ENCODE measurements around the gene DOK3. TPM values are rescaled to one million over a fixed set of nuclear protein-coding genes. Genes with fewer than 3 reads are reported as not detected.

Gene DOK3
- total RNA-seq, 1 donor from 2014 or later, result 0.32 TPM

DNA sequence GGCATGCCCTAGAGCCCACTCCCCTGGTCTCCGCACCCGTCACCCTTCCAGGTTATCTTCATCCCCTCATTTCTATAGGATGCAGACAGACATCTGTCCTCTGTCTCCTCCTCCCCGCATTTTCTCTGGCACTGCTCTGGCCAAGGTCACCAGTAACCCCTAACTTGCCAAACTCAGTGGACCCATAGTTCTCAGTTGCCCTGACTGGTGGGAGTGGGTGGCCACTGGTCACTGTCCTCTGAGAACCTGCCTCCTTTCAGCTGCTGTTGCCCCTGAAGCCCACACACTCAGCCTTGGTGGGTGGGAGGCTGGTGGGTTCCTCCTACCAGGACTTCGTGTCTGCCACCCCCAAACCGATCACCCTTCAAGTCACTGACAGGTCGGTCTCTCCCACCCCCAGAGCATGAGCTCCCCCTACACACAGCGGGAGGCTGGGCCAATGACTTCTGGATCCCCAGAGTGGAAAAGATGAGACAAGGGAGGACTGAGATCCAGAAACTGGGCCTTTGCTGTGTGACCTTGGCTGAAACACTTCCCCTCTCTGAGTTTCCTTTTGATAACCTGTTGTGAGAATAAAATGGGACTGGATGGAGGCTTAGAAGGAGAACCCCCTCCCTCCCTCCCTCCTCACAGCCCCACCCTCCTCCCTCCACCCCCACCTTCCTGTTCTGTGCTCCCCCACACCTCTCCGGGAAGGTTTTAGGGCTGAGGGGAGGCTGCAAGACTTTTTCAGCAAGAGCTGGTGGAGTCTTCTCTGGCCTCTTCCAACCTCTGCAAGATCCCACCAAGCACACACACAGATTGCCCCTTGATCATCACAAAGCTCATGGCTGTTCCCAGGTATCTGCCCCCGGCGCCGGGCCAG, 33.8 kb downstream of the DOK3 start:
- H3K9me3 ChIP-seq, result no peaks in the 10 kb centered on the region
- peaks cover 27 to 79% of the 10 kb centered on the region in 2 donors for H3K4me1 ChIP-seq
- peak overlapping the region; percentile 91 for H3K27ac ChIP-seq
- TF ChIP-seq, protein P1, sequence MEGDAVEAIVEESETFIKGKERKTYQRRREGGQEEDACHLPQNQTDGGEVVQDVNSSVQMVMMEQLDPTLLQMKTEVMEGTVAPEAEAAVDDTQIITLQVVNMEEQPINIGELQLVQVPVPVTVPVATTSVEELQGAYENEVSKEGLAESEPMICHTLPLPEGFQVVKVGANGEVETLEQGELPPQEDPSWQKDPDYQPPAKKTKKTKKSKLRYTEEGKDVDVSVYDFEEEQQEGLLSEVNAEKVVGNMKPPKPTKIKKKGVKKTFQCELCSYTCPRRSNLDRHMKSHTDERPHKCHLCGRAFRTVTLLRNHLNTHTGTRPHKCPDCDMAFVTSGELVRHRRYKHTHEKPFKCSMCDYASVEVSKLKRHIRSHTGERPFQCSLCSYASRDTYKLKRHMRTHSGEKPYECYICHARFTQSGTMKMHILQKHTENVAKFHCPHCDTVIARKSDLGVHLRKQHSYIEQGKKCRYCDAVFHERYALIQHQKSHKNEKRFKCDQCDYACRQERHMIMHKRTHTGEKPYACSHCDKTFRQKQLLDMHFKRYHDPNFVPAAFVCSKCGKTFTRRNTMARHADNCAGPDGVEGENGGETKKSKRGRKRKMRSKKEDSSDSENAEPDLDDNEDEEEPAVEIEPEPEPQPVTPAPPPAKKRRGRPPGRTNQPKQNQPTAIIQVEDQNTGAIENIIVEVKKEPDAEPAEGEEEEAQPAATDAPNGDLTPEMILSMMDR (IDR thresholded peaks at IDR 0.05), result no peak
- no peak overlapping the region for H3K4me3 ChIP-seq
- no peaks in the 10 kb centered on the region for H3K36me3 ChIP-seq
- H3K27me3 ChIP-seq, result no peaks in the 10 kb centered on the region
- no peak for DNase-seq (ENCODE audit: low spot score in 2 of 2)
- intact Hi-C loops (cut with DNase I), result no loop called here

DNA sequence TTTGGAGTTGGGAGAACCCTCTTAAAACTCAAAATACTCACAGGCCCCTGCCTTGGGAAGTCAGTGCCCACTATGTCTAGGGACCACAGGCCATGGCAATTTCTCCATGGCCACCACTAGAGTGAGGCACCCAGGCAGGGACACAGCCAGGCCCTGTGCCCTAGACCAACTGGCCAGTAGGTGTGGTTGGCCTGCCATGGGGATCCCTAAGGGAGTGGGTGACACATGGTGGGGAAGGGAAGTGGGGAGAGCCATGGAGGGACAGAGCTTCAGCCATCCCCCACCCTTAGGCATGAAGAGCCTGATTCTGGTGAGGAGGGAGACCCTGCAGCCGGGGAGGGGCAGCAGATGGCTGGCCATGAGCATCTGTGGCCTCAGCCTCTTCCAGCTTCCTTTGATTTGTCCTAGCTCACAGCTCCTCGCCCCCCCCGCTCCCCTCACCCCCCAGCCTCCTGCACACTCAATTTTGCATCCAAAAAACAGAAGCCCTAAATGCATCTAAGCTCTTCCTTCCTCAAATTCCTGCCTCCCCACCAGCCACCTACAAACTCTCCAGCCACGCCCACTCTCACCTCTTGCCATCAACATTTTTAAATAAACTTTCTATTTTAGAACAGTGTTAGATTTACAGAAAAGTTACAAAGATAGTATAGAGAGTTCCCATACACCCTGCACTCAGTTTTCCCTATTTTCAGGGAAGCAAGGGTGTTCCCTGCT, 34.6 kb downstream of the DOK3 start:
- H3K27ac ChIP-seq, result peak overlapping the region; percentile 91

DNA sequence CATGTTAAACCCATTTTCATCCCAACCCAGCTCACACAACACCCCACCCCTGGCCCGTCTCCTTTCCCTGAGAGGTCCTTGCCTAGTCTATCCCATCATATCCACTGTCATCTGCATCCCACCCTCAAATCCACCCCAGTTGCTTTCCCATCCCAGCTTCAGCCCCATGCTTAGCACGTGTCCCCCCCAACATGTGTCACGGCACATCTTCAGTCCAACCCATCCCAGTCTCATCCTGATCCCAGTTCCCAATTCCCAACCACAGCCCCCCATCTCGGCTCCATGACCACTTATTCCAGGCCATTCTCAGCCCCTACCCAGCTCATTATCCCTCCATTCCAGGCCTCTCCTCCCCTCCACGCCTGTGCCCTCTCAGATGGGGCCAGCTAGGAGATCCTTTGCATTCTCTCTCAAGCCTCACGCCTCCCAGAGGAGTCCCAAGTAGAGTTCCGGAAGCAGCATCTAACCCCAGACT, 35.6 kb downstream of the DOK3 start:
- Histone ChIP-seq H3K27me3 (no peaks in the 10 kb centered on the region), H3K4me1 (peaks cover 30 to 78% of the 10 kb centered on the region in 2 donors), H3K4me3 (peak overlapping the region in 1 of 2 donors; percentile 91), H3K27ac (peak overlapping the region; percentile 91), H3K9me3 (no peaks in the 10 kb centered on the region), H3K36me3 (no peaks in the 10 kb centered on the region)
- intact Hi-C loops (cut with DNase I), result no loop called here
- DNase-seq (ENCODE audit: low spot score in 2 of 2), result no peak
- TF ChIP-seq, protein P1 (IDR thresholded peaks at IDR 0.05), result no peak

More for the DNA sequence above, 34.6 kb downstream of the DOK3 start:
- no peaks in the 10 kb centered on the region for H3K27me3 ChIP-seq
- no peak for DNase-seq (ENCODE audit: low spot score in 2 of 2)
- H3K36me3 ChIP-seq, result no peaks in the 10 kb centered on the region
- TF ChIP-seq, protein P1 (IDR thresholded peaks at IDR 0.05), result no peak
- H3K4me1 ChIP-seq, result peaks cover 32 to 80% of the 10 kb centered on the region in 2 donors
- intact Hi-C loops (cut with DNase I), result no loop called here
- H3K4me3 ChIP-seq, result no peak overlapping the region
- no peaks in the 10 kb centered on the region for H3K9me3 ChIP-seq

DNA sequence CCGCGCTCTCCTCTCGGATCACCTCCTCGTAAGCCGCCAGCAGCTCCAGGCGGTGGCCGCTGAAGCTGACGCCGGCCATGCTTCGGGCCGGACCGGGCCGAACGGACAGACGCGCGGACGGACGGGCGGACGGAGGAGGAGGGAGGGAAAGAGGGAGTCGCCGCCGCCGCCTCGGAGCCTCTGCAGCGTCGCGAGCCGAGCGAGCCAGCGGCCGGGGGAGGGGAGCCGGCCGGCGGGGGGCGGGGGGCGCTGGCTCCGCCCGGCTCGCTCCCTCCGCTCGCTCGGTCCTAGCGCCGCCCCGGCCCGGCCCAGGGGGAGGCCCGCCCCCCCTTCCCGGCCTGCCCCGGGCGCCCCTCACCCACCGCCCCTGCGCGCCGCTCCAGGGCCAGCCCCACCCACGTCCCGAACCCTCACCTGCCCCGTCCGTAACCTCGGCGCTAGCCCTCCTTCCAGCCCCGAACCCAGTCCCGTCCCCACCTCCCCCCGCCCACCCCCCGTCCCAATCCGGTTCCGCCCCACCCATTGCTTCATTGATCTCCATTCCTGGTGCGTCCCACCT, 36.1 kb downstream of the DOK3 start, which contains the start of gene DBN1:
Gene DBN1 (minus strand): TSS at position 192 of the 559 bp plus-strand sequence. CDS start 113 bp downstream, at position 79.
- H3K9me3 ChIP-seq, result no peaks in the 10 kb centered on the region
- H3K4me3 ChIP-seq, result peak within 1 kb of the TSS; percentile 91 to 94
- H3K27me3 ChIP-seq, result no peaks in the 10 kb centered on the region
- peaks cover 26 to 77% of the 10 kb centered on the region in 2 donors for H3K4me1 ChIP-seq
- intact Hi-C loops (cut with DNase I), result loop anchor here (1.0 kb wide), 1 partner anchor 16 kb away; no protein-coding TSS in a partner anchor
- no peak for DNase-seq (ENCODE audit: low spot score in 2 of 2)
- peak within 1 kb of the TSS; percentile 91 for H3K27ac ChIP-seq
- H3K36me3 ChIP-seq, result no peaks in the 10 kb centered on the region
- TF ChIP-seq, protein P1 (IDR thresholded peaks at IDR 0.05), result no peak
